GM18909 (cell line): ENCODE measurements around the gene LYPLAL1.

ENCODE experiments used
- ATAC-seq: cut with Tn5 transposase; IDR thresholded peaks from one replicate; pipeline ENCODE4 v1.9.1; 2021; ENCODE audit warnings: mild to moderate bottlenecking; ENCODE audit not compliant: unreplicated experiment, poor library complexity

LYPLAL1 gene

GRCh38 chr1:219173758-219174459 lies at the start of gene LYPLAL1:
Gene LYPLAL1 (plus strand): TSS chr1:219173878. CDS start chr1:219173891, 13 bp downstream.
- peak; percentile 73 for ATAC-seq

- ATAC-seq = no peak
Observed at GRCh38 chr1:219124163-219124562, 49.5 kb upstream of the LYPLAL1 start.

- ATAC-seq = no peak
Observed at GRCh38 chr1:219125342-219125741, 48.3 kb upstream of the LYPLAL1 start.

GRCh38 chr1:219126377-219126776 lies 47.3 kb upstream of the LYPLAL1 start:
- no peak for ATAC-seq

GRCh38 chr1:219128957-219129356 lies 44.7 kb upstream of the LYPLAL1 start:
- no peak for ATAC-seq

DNA sequence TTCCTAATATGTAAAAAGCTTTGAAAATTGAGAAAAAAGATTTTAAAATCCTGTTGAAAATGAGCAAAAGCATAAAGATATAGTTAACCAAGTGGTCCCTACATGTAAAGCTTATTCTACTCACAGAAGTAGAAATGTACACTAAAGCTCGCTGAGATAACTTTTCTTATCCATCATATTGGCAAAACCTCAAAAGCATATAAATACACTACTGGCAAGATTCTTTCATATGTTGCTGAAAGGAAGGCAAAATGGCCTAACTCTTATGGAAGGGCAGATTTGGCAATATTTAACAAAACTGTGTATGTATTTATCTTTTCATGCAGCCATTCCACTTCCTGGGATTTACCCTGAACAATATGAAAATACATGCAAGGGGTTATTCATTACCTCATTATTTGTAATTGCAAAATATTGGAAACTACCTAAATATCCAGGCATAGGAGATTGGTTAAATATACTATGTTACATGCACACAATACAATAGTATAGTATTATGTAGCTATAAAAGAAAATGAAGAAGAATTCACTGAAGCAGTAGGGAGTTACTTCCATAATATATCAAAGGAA lies 43.2 kb upstream of the LYPLAL1 start:
- ATAC-seq = peak; percentile 46

DNA sequence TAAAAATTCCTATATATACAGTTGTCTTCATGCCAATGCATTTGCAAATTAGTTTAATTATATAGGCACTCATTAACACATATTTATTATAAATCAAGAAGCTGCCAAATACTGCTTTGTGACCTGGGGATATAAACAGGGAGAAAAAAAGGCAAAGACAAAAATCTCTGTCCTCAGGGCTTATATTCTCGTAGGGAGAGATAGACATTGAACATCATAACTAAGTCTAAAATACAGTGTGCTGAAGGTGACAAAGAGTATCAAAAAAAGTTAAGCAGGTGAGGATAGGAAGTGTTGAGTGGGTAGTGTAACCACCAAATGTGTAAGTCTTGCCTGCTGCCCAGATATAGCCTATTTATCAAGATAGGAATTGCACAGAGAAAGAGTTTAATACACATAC lies 40.7 kb upstream of the LYPLAL1 start:
- no peak for ATAC-seq

DNA sequence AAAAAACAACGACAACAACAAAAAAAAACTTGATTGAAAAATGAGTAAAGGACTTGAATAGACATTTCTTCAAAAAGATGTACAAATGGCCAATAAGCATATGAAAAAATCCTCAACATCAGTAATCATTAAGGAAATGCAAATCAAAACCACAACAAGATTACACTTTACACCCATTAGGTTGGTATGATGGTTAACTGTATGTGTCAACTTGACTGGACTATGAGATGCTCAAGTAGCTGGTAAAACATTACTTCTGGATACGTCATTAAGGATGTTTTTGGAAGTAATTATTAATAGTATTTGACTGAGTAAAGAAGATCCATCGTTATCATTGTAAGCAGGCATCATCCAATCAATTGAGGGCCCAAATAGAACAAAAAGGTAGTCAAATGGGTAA lies 34.9 kb upstream of the LYPLAL1 start:
- ATAC-seq = peak; percentile 92

- no peak for ATAC-seq
Observed at GRCh38 chr1:219140303-219140877, 33.3 kb upstream of the LYPLAL1 start.

GRCh38 chr1:219143735-219144134 lies 29.9 kb upstream of the LYPLAL1 start:
- ATAC-seq = no peak

- ATAC-seq = no peak
Observed at GRCh38 chr1:219144658-219145315, 28.9 kb upstream of the LYPLAL1 start.

- no peak for ATAC-seq
Observed at GRCh38 chr1:219147571-219148019, 26.1 kb upstream of the LYPLAL1 start.

GRCh38 chr1:219149009-219149577 lies 24.6 kb upstream of the LYPLAL1 start:
- no peak for ATAC-seq

DNA sequence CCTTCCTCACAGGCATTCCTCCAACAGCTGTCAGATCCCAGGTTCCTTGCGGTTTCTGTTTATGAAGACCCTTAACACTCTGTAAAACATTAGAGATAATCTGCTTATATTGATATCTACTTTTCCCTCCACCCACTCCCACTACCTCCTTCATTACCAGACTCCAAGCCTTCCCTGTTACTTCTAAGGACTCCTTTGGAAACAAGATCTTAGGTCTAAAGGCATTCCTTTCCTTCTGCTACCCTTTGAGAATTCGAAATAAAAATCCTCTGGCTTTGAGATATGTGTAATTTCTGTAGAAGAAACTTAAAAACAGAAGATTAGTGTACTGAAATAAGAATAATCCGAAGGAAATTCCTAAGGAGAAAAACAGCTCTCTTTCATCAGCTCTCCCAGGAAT lies 23.7 kb upstream of the LYPLAL1 start:
- no peak for ATAC-seq

- ATAC-seq = no peak
Observed at GRCh38 chr1:219150913-219151312, 22.8 kb upstream of the LYPLAL1 start.

GRCh38 chr1:219151467-219151866 lies 22.2 kb upstream of the LYPLAL1 start:
- ATAC-seq = no peak

DNA sequence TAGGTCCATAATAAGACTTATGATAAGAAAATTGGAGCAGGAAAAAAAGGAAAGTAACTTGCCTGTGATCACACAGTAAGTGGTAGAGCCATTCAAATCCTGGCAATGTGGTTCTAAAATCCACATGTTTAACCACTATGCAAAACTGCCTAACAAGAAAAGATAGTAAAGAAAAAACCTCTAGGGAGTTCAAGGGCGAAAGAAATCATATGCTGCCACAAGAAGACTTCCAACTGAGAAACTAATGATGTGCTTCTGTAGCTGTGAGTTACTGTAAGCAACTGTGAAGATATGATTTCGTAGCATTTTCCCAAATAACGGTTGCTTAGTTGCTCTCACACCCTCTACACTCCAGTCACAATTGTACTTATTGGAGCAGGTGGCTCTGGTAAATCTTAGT lies 20.9 kb upstream of the LYPLAL1 start:
- ATAC-seq = peak; percentile 52

GRCh38 chr1:219153723-219154122 lies 20.0 kb upstream of the LYPLAL1 start:
- ATAC-seq = no peak

DNA sequence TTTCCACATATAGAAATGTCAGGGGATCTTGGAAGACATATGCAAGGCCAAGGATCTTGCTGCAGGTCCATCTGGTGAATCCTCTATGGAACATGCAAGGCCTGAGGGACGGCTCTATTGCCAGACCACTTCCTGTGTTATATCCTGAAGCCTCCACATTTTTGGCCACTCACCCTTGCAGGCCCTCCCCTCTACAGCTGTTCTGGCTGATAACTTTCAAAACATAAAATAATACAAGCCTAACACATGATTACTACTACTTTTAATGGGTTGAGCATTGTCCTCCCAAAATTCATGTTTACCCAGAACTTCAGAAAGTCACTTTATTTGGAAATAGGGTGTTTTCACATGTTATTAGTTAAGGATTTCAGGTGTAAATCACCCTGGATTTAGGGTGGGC lies 18.5 kb upstream of the LYPLAL1 start:
- no peak for ATAC-seq

DNA sequence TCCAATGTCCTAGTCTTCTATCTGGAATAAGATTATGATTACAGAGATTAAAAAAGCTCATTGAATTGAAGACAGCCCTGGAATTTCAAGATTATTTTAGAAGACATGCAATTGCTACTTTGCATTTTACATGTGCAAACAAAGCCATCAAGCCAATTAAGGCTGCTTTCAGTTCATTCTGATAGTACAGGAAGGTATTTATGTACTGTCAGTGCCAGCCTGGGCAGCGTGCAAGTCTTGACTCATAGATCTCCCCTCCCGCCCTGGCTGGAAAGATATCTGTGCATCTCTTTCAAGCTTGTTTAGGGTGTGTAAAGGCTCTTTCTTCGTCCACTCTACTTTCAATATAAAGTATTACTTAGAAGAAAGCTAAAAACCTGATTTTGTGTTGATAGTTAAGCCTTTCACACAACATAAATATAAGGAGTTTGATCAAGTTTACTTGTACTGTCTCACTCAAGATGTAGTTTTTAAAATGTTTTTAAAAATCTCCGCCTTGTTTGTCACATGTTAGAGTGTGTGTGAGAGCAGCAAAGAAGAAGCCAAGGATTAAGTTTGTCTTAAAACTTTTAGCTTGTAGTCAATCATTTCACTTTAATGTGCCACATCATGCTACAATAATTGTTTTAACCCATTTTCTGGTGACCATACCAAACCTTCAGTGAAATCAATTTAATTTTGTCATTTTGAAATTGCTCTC lies 13.6 kb upstream of the LYPLAL1 start:
- peak; percentile 65 for ATAC-seq
